Uterus (tissue), 4 donors: ENCODE results near the gene KLC4. TPM values are rescaled to one million over a fixed set of nuclear protein-coding genes. Genes with fewer than 3 reads are reported as not detected.
A peak's percentile ranks its signal among the peaks of the same experiment; 100 is the strongest.

ENCODE experiments used
- DNase-seq, 2 donors: peaks; one replicate each; pipeline ENCODE4 v3.0.0-alpha.2; 2019 to 2020
- H3K27ac ChIP-seq, 2 donors: fragments of 200-600 bp; sonication (generic); 1 replicate in 1 of 2; 2 replicates in 1 of 2; pipeline ENCODE4 v1.5.1; 2016 to 2018
- H3K27me3 ChIP-seq, 2 donors: fragments of 200-600 bp; sonication (generic); one replicate each; pipeline ENCODE4 v1.5.1; 2018 to 2019; ENCODE audit warnings: control low read depth in 1 of 2
- H3K36me3 ChIP-seq, 2 donors: fragments of 200-600 bp; sonication (generic); one replicate each; pipeline ENCODE4 v1.5.1; 2019; ENCODE audit warnings: control low read depth in 1 of 2
- H3K4me1 ChIP-seq, 2 donors: fragments of 200-600 bp; sonication (generic); one replicate each; pipeline ENCODE4 v1.5.1; 2018 to 2019; ENCODE audit warnings: control low read depth in 1 of 2
- H3K4me3 ChIP-seq, 2 donors: fragments of 200-600 bp; sonication (generic); 1 replicate in 1 of 2; 2 replicates in 1 of 2; pipeline ENCODE4 v1.5.1; 2018 to 2019; ENCODE audit warnings: mild to moderate bottlenecking in 1 of 2
- H3K9me3 ChIP-seq, 2 donors: fragments of 200-600 bp; sonication (generic); one replicate each; pipeline ENCODE4 v1.5.1; 2019; ENCODE audit warnings: control low read depth in 1 of 2
- POLR2A ChIP-seq, 2 donors: fragments of 450-650 bp; IDR thresholded peaks; one replicate each; pipeline ENCODE4 v1.6.1; 2016; ENCODE audit warnings: antibody characterized with exemption in 2 of 2, mild to moderate bottlenecking in 1 of 2, moderate library complexity in 1 of 2
- intact Hi-C: fragments of 100-400 bp; cut with DNase I; formaldehyde crosslinking; loops from one replicate; pipeline ENCODE4 v1.15.1; 2023; ENCODE audit warnings: low total_unique reads
- total RNA-seq, 4 donors: library from RNA; depleted of rRNA in 3 of 4; stranded (reverse); fragments of >200 nt in 3 of 4; gene quantifications; one replicate each; pipeline versions ENCODE4 v1.1.0 to v1.2.4, GENCODE V29; 2014 to 2023
- TF ChIP-seq, protein P1 (sequence below), 4 experiments: fragments of 200-600 bp in 2 of 4; fragments of 450-650 bp in 2 of 4; sonication (generic) in 2 of 4; IDR thresholded peaks; one replicate each; pipeline ENCODE4 v1.5.1; 2016 to 2019; ENCODE audit warnings: antibody characterized with exemption in 4 of 4, mild to moderate bottlenecking in 2 of 4, moderate library complexity in 1 of 4
- donor health status: DM: yes; HTN: yes; CAD: no.

The KLC4 gene
- total RNA-seq, 4 donors from 2014 or later = 2.8 to 30.6 (median 27.2) TPM

DNA sequence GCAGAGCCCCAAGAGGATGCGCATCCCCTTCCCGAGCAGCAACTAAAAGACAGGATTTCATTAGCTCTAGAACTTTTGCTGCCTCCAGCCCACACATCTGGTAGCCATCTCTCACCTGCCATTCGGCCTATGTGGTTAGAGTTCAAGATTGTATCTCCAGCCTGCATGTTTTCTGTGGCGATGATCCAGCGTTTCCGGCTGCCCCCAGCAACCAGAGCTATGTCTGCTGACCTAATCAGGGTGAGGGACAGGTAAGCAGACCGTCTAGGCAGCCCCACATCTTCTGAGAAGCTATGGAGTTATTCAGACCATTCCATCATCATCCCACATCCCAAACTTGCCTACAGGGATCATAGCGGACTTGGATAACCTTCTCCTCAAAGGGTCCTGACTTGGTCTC, 3.5 kb upstream of the KLC4 start:
- intact Hi-C loops = no loop called here
- no peaks in the 10 kb centered on the region for H3K9me3 ChIP-seq
- no peak overlapping the region for H3K27ac ChIP-seq
- no peak for TF ChIP-seq POLR2A (IDR thresholded peaks at IDR 0.05)
- TF ChIP-seq, protein P1, sequence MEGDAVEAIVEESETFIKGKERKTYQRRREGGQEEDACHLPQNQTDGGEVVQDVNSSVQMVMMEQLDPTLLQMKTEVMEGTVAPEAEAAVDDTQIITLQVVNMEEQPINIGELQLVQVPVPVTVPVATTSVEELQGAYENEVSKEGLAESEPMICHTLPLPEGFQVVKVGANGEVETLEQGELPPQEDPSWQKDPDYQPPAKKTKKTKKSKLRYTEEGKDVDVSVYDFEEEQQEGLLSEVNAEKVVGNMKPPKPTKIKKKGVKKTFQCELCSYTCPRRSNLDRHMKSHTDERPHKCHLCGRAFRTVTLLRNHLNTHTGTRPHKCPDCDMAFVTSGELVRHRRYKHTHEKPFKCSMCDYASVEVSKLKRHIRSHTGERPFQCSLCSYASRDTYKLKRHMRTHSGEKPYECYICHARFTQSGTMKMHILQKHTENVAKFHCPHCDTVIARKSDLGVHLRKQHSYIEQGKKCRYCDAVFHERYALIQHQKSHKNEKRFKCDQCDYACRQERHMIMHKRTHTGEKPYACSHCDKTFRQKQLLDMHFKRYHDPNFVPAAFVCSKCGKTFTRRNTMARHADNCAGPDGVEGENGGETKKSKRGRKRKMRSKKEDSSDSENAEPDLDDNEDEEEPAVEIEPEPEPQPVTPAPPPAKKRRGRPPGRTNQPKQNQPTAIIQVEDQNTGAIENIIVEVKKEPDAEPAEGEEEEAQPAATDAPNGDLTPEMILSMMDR (IDR thresholded peaks at IDR 0.05) = no peak
- no peaks in the 10 kb centered on the region for H3K27me3 ChIP-seq
- H3K4me3 ChIP-seq = no peak overlapping the region
- peaks cover 9 to 14% of the 10 kb centered on the region in 2 donors for H3K4me1 ChIP-seq
- no peaks in the 10 kb centered on the region for H3K36me3 ChIP-seq
- no peak for DNase-seq

GRCh38 chr6:43058531-43058930, 900 bp upstream of the KLC4 start:
- Histone ChIP-seq H3K36me3 (no peaks in the 10 kb centered on the region), H3K4me1 (peaks cover 9 to 14% of the 10 kb centered on the region in 2 donors), H3K9me3 (no peaks in the 10 kb centered on the region), H3K4me3 (peak overlapping the region; percentile 88 to 90), H3K27me3 (no peaks in the 10 kb centered on the region), H3K27ac (peak overlapping the region; percentile 85 to 90)
- DNase-seq = no peak
- TF ChIP-seq POLR2A (IDR thresholded peaks at IDR 0.05) = no peak
- TF ChIP-seq, protein P1 (IDR thresholded peaks at IDR 0.05) = no peak
- intact Hi-C loops = no loop called here

DNA sequence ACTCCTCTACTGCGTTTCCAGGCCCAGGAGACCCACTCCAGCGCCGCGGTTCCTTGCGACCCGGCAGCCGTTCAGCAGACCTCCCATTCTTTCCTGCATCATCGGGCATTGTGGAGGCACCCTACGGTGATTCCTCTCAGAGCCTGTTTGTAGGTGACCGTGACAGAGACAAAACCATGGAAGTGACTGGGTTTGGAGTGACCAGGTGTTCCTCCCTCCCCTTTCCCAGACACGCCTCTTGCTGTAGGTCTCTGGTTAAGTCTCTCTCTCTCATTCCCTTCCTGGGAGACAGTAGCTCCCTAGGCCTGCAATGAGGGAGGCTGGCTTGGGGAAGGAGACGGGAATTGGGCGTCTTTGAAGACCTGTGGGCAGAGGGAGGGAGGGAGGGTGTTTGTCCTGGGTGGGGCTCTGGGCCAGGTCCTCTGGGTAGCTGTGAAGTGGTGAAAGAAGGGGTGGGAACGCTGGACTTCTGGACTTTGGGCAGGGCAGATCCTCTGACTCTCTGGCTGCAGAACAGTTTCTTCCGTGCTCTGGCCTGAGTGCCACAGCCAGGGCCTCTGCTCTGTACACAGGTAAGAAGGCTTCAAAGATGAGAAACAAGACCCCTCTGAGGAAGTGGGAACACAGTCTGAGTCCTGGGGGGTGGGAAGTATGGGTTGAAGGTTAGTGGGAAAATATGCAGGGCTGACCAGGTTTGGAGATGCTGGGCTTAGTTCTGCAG, 763 bp downstream of the KLC4 start:
- TF ChIP-seq, protein P1 (IDR thresholded peaks at IDR 0.05) = no peak
- no peak for TF ChIP-seq POLR2A (IDR thresholded peaks at IDR 0.05)

GRCh38 chr6:43060755-43061633, 1.6 kb downstream of the KLC4 start:
- Histone ChIP-seq H3K9me3 (no peaks in the 10 kb centered on the region), H3K27ac (no peak overlapping the region), H3K27me3 (no peaks in the 10 kb centered on the region), H3K4me1 (peaks cover 9 to 10% of the 10 kb centered on the region in 2 donors), H3K4me3 (peak overlapping the region in 1 of 2 donors; percentile 90), H3K36me3 (no peaks in the 10 kb centered on the region)
- DNase-seq = no peak
- intact Hi-C loops = no loop called here
- TF ChIP-seq, protein P1 (IDR thresholded peaks at IDR 0.05) = no peak
- no peak for TF ChIP-seq POLR2A (IDR thresholded peaks at IDR 0.05)

More for the DNA sequence above, 763 bp downstream of the KLC4 start:
- Histone ChIP-seq H3K4me3 (peak overlapping the region; percentile 88 to 90), H3K27ac (peak overlapping the region; percentile 85 to 90), H3K9me3 (no peaks in the 10 kb centered on the region), H3K27me3 (no peaks in the 10 kb centered on the region), H3K4me1 (peaks cover 9 to 10% of the 10 kb centered on the region in 2 donors), H3K36me3 (no peaks in the 10 kb centered on the region)
- intact Hi-C loops = no loop called here
- DNase-seq = no peak

DNA sequence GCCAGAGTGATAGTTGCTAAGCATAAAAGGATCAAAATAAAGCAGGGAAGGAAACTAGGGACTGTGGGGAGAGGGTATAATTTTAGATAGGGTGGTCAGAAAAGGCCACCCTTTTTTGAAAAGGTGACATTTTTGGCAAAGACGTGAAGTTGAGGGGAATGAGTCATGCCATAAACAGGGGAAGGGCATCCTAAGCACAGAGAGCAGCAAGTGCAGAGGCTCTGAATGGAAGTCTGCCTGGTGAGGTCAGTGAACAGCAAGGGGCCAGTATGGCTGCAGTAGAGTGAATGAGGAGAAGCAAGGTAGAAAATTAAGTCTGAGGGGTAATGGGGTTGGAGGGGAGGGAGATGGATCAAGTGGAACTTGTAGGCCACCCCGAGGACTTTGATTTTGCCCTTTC, 2.4 kb downstream of the KLC4 start:
- H3K27ac ChIP-seq = no peak overlapping the region
- H3K9me3 ChIP-seq = no peaks in the 10 kb centered on the region
- no peaks in the 10 kb centered on the region for H3K36me3 ChIP-seq
- no peak overlapping the region for H3K4me3 ChIP-seq
- peaks cover 9 to 10% of the 10 kb centered on the region in 2 donors for H3K4me1 ChIP-seq
- intact Hi-C loops = no loop called here
- DNase-seq = no peak
- no peaks in the 10 kb centered on the region for H3K27me3 ChIP-seq
- TF ChIP-seq, protein P1 (IDR thresholded peaks at IDR 0.05) = no peak
- TF ChIP-seq POLR2A (IDR thresholded peaks at IDR 0.05) = no peak
